NCI-H1436 (cell line): ENCODE measurements around the gene WDR6.

Source experiments
- DNase-seq: peaks from one replicate; lab custom pipeline; 2025; lab: John Stamatoyannopoulos, UW

Gene WDR6

DNA sequence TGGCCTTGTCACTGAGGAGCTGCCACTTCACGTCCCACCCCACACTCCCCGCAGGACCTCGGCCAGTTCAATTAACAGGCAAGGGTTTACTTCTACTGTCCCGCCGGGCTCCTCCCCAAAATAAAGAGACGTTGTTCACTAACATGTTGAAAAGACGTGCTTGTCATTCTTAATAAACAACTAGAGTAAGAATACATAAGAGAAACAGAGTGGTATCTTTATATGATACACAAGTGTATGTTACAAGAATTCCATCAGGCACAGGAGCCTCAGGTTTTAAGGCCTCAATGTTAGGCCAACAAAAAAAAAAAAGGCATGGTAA lies 22.3 kb downstream of the WDR6 start:
- DNase-seq, result no peak

- no peak for DNase-seq
These were observed 23.1 kb downstream of the WDR6 start for GRCh38 chr3:49030321-49030720.

GRCh38 chr3:49032646-49033304 lies 25.6 kb downstream of the WDR6 start:
- no peak for DNase-seq

DNA sequence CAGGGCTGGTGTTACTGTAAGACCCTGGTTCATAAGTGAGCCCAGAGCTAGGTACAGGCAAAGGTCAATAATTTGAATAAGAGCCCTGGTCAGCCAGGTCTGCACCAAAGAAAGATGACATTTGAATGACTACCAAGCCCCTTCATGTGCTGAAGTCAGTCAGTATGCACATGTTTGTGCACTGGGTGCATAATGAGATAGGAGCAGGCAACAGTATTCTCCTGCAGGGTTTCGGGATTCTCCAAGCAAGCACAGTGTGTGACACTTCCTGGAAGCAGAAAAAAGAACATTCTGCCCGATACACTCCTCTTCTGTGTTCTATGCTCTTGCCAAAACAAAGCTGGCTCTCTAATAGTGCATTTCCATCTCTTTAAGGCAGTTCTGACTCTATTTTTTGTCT lies 27.5 kb downstream of the WDR6 start:
- no peak for DNase-seq

DNA sequence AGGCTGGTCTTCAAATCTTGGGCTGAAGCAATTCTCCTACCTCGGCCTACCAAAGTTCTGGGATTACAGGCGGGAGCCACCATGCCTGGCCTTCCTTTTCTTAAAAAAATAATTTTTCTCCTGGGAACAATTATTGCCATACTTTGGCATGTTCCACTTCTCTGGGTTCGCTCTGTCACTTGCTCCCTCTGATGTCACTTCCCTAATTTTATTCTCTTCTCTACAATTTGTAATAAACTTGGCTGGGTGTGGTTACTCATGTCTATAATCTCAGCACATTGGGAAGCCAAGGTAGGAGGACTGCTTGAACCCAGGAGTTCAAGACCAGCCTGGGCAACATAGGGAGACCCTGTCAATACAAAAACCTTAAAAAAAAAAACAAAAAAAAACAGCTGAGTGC lies 28.1 kb downstream of the WDR6 start:
- DNase-seq, result no peak

DNA sequence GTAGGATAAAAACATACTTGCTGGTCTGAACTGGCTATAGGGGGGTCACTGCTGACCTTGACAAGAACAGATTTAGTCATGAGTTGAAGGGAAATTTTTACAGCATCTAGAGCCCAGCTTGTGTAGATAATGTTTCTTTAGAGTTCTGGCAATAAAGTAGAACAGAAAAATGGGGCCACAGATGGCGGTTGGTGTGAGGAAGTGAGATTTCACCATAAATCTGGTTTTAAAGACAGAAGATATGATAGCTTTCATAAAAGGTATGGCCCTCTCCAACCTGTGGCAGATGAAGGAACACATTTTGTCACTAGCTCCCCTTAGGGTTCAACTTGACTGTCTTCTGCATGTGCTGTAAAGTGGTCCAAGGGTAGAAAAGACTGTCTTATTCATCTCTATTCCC lies 46.4 kb downstream of the WDR6 start:
- DNase-seq, result no peak

DNA sequence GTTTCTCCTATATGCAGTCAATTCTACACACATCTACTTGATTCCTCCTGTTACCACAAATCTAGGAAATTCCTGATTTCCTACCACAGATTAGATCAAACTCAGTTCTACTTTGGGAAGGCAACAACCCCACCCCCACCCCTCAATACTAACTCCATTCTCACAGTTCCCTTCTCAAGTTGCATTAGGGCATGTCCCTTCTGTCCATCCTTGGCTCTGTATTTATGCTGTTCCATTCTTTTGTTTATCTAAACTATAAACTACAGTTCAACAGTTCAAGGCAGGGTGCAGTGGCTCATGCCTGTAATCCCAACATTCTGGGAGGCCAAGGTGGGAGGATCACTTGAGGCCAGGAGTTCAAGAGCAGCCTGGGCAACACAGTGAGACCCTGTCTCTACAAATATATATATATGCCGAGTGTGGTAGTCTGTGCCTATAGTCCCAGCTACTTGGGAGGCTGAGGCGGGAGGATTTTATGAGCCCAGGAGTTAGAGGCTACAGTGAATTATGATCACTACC lies 47.2 kb downstream of the WDR6 start:
- no peak for DNase-seq

DNA sequence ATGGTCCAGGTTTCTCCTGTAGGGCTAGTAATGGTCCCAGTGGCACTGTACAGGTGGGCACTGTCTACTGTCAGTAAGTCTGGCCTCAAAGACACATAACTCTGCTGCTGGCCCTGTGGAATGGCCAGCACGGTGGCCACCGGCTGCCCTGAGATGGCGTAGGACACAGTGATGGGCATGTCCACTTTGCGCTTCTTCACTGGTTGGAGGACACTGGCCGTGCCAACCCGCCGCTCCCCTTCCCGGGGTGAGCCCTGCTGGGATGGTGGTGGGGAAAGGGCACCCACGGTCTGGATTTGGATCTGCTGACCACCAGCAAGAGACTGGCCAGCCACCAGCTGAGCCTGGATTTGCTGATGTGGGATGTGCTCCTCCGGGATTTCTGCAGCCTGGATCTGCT lies 50.1 kb downstream of the WDR6 start:
- DNase-seq, result no peak

- no peak for DNase-seq
These were observed 50.8 kb downstream of the WDR6 start for GRCh38 chr3:49058011-49058410.
